B cell (primary cell): ENCODE results near the gene PLEKHA8. TPM values are rescaled to one million over a fixed set of nuclear protein-coding genes. Genes with fewer than 3 reads are reported as not detected.

Experiments used
- ATAC-seq: fragments of 200-7000 bp; cut with Tn5 transposase; one replicate; pipeline ENCODE4 v1.10.0; 2021; ENCODE audit warnings: low read depth, mild to moderate bottlenecking, moderate number of reproducible peaks, moderate library complexity
- CTCF ChIA-PET: fragments of 350-600 bp; sonication (Branson Sonifier 250); formaldehyde crosslinking; loops from one replicate; lab custom pipeline; 2021; ENCODE audit warnings: antibody characterized with exemption, inconsistent platforms; lab: Charles Lee
- POLR2A ChIA-PET: fragments of 350-600 bp; sonication (Branson Sonifier 250); formaldehyde crosslinking; loops from one replicate; lab custom pipeline; 2021; ENCODE audit warnings: antibody characterized with exemption; lab: Charles Lee
- DNase-seq: peaks from one replicate; pipeline ENCODE4 v3.0.0; 2013
- H2AFZ ChIP-seq: 2 replicates; pipeline ENCODE4 v1.6.1; 2012; ENCODE audit warnings: mild to moderate bottlenecking, low read depth, low read length; ENCODE audit not compliant: insufficient read depth, poor library complexity, severe bottlenecking
- H3K27ac ChIP-seq, 2 donors: 1 replicate in 1 of 2; 2 replicates in 1 of 2; pipeline ENCODE4 v1.5.1; 2012 to 2013; ENCODE audit warnings: low read length in 2 of 2, mild to moderate bottlenecking in 2 of 2, moderate library complexity in 1 of 2
- H3K27me3 ChIP-seq, 4 experiments: fragments of 200-600 bp in 1 of 4; sonication (generic) in 1 of 4; replicated peaks in 1 of 4; 1 replicate in 2 of 4; 2 replicates in 2 of 4; pipeline versions ENCODE4 v1.6.1 to v1.7.0; 2013 to 2016; ENCODE audit warnings: low read length in 3 of 4, mild to moderate bottlenecking in 2 of 4, mixed read lengths in 1 of 4, moderate library complexity in 1 of 4; ENCODE audit not compliant: insufficient read depth in 4 of 4, control insufficient read depth in 3 of 4; ENCODE audit errors: control extremely low read depth in 1 of 4
- H3K36me3 ChIP-seq, 2 experiments: replicated peaks in 1 of 2; 1 replicate in 1 of 2; 2 replicates in 1 of 2; pipeline versions ENCODE4 v1.6.1 to v1.7.1; 2013; ENCODE audit warnings: low read length in 1 of 2; ENCODE audit not compliant: insufficient read depth in 2 of 2, control insufficient read depth in 1 of 2; ENCODE audit errors: control extremely low read depth in 1 of 2, extremely low read depth in 1 of 2
- H3K4me1 ChIP-seq, 2 donors: fragments of 200-600 bp in 1 of 2; sonication (generic) in 1 of 2; 1 replicate in 1 of 2; 2 replicates in 1 of 2; pipeline versions ENCODE4 v1.5.1 to v1.6.1; 2013 to 2017; ENCODE audit warnings: low read length in 2 of 2; ENCODE audit not compliant: control insufficient read depth in 2 of 2, insufficient read depth in 2 of 2
- H3K4me2 ChIP-seq: replicated peaks from 2 replicates; pipeline ENCODE3; 2012; ENCODE audit warnings: mild to moderate bottlenecking, low read depth, low read length; ENCODE audit not compliant: poor library complexity, severe bottlenecking
- H3K4me3 ChIP-seq, 5 experiments: fragments of 200-600 bp in 1 of 5; sonication (generic) in 1 of 5; 1 replicate in 3 of 5; 2 replicates in 2 of 5; pipeline versions ENCODE4 v1.5.1 to v1.7.0; 2011 to 2016; ENCODE audit warnings: low read length in 4 of 5, mild to moderate bottlenecking in 4 of 5, low read depth in 2 of 5, control low read depth in 1 of 5, moderate library complexity in 1 of 5; ENCODE audit not compliant: insufficient read depth in 1 of 5; ENCODE audit errors: control extremely low read depth in 1 of 5, extremely low read depth in 1 of 5
- H3K79me2 ChIP-seq: fragments of 200-600 bp; sonication (generic); one replicate; pipeline ENCODE4 v1.6.0; 2016; ENCODE audit warnings: low read length; ENCODE audit not compliant: control insufficient read depth, insufficient read depth
- H3K9ac ChIP-seq: fragments of 200-600 bp; sonication (generic); 2 replicates; pipeline ENCODE4 v1.6.1; 2017; ENCODE audit warnings: mild to moderate bottlenecking, low read length, moderate library complexity
- H3K9me3 ChIP-seq, 3 donors: one replicate each; pipeline versions ENCODE4 v1.6.1 to v1.7.1; 2013; ENCODE audit warnings: low read length in 2 of 3; ENCODE audit not compliant: control insufficient read depth in 2 of 3, insufficient read depth in 1 of 3; ENCODE audit errors: control extremely low read depth in 1 of 3
- H4K20me1 ChIP-seq: 2 replicates; pipeline ENCODE4 v1.6.0; 2012; ENCODE audit warnings: mild to moderate bottlenecking, low read length; ENCODE audit not compliant: insufficient read depth, control insufficient read depth, poor library complexity, severe bottlenecking
- H3K27ac Mint-ChIP-seq: one replicate; pipeline ENCODE4 v1.8.0; 2021; ENCODE audit warnings: mixed read lengths
- H3K27me3 Mint-ChIP-seq: one replicate; pipeline ENCODE4 v1.8.0; 2021; ENCODE audit warnings: mixed read lengths
- H3K4me1 Mint-ChIP-seq: one replicate; pipeline ENCODE4 v1.8.0; 2021; ENCODE audit warnings: mixed read lengths
- H3K4me3 Mint-ChIP-seq: one replicate; pipeline ENCODE4 v1.8.0; 2021; ENCODE audit warnings: mixed read lengths
- H3K9me3 Mint-ChIP-seq: one replicate; pipeline ENCODE4 v1.8.0; 2022; ENCODE audit warnings: mixed read lengths; ENCODE audit not compliant: insufficient read depth
- CTCF ChIP-seq: fragments of 200-600 bp; IDR thresholded peaks from one replicate; pipeline ENCODE4 v1.8.0; 2022; ENCODE audit warnings: antibody characterized with exemption, mild to moderate bottlenecking
- EZH2 ChIP-seq: IDR thresholded peaks from 2 replicates; pipeline ENCODE4 v1.6.1; 2012; ENCODE audit warnings: borderline replicate concordance, low read depth, mild to moderate bottlenecking, moderate library complexity, low read length; ENCODE audit not compliant: insufficient read depth, poor library complexity, severe bottlenecking
- intact Hi-C: fragments of 100-400 bp; cut with micrococcal nuclease; formaldehyde crosslinking; loops from one replicate; pipeline ENCODE4 v1.10.0; 2022
- polyA plus RNA-seq: library from polyadenylated mRNA; depleted of rRNA; stranded (reverse); fragments of >200 nt; gene quantifications from 2 replicates; pipeline ENCODE4 v1.2.3, GENCODE V29; 2012
- total RNA-seq, 2 donors: library from RNA; stranded (reverse); fragments of 120-200 nt in 1 of 2; gene quantifications; 1 replicate in 1 of 2; 2 replicates in 1 of 2; pipeline versions ENCODE4 v1.2.3 to v1.2.4, GENCODE V29; 2013 to 2022

Gene PLEKHA8
- total and polyA plus RNA-seq, 2 donors (not counting 1 experiment from before 2014, with no cell fraction given), result 1.7 to 10.5 TPM

- Histone ChIP-seq H4K20me1 (no peaks in the 10 kb centered on the region), H3K36me3 (no peaks in the 10 kb centered on the region), H3K27ac (no peak overlapping the region), H3K27me3 (peaks cover 0 to 14% (median 0%) of the 10 kb centered on the region in 4 experiments), H2AFZ (no peak overlapping the region), H3K9me3 (peaks cover 0 to 20% (median 20%) of the 10 kb centered on the region in 3 donors), H3K4me2 (no peak overlapping the region), H3K4me3 (no peak overlapping the region), H3K9ac (no peak overlapping the region), H3K4me1 (no peaks in the 10 kb centered on the region), H3K79me2 (peaks cover 3% of the 10 kb centered on the region)
- Mint-ChIP-seq H3K4me1 (peaks cover 3% of the 10 kb centered on the region), H3K27me3 (no peaks in the 10 kb centered on the region), H3K27ac (no peak overlapping the region), H3K4me3 (no peak overlapping the region), H3K9me3 (peaks cover 5% of the 10 kb centered on the region)
- TF ChIP-seq CTCF, result no peak
- no peak for TF ChIP-seq EZH2
- ChIA-PET CTCF (no interaction called here), POLR2A (no interaction called here)
- ATAC-seq, result no peak
- DNase-seq, result no peak
- intact Hi-C loops, result no loop called here
Observed at GRCh38 chr7:29995652-29996051, 32.6 kb upstream of the PLEKHA8 start.

- Histone ChIP-seq H3K4me2 (no peak overlapping the region), H3K9me3 (peaks cover 0 to 20% (median 20%) of the 10 kb centered on the region in 3 donors), H3K79me2 (no peaks in the 10 kb centered on the region), H3K27me3 (peaks cover 0 to 12% (median 0%) of the 10 kb centered on the region in 4 experiments), H3K4me3 (no peak overlapping the region), H3K27ac (no peak overlapping the region), H4K20me1 (no peaks in the 10 kb centered on the region), H3K9ac (no peak overlapping the region), H2AFZ (no peak overlapping the region), H3K36me3 (no peaks in the 10 kb centered on the region), H3K4me1 (no peaks in the 10 kb centered on the region)
- ChIA-PET CTCF (no interaction called here), POLR2A (no interaction called here)
- intact Hi-C loops, result no loop called here
- TF ChIP-seq EZH2, result no peak
- no peak for TF ChIP-seq CTCF
- Mint-ChIP-seq H3K27me3 (no peaks in the 10 kb centered on the region), H3K4me1 (no peaks in the 10 kb centered on the region), H3K9me3 (peaks cover 5% of the 10 kb centered on the region), H3K27ac (no peak overlapping the region), H3K4me3 (no peak overlapping the region)
- ATAC-seq (no peak), DNase-seq (no peak)
Observed at GRCh38 chr7:29996321-29996720, 31.9 kb upstream of the PLEKHA8 start.
